GM19328 (cell line): ENCODE data around the gene ABHD17A.

Source experiments
- ATAC-seq: cut with Tn5 transposase; IDR thresholded peaks from one replicate; pipeline ENCODE4 v1.9.1; 2021; ENCODE audit warnings: mild to moderate bottlenecking, moderate library complexity; ENCODE audit not compliant: unreplicated experiment

The ABHD17A gene

GRCh38 chr19:1841209-1841924 lies 43.9 kb downstream of the ABHD17A start:
- ATAC-seq: no peak

GRCh38 chr19:1840541-1841115 lies 44.7 kb downstream of the ABHD17A start:
- ATAC-seq: no peak

DNA sequence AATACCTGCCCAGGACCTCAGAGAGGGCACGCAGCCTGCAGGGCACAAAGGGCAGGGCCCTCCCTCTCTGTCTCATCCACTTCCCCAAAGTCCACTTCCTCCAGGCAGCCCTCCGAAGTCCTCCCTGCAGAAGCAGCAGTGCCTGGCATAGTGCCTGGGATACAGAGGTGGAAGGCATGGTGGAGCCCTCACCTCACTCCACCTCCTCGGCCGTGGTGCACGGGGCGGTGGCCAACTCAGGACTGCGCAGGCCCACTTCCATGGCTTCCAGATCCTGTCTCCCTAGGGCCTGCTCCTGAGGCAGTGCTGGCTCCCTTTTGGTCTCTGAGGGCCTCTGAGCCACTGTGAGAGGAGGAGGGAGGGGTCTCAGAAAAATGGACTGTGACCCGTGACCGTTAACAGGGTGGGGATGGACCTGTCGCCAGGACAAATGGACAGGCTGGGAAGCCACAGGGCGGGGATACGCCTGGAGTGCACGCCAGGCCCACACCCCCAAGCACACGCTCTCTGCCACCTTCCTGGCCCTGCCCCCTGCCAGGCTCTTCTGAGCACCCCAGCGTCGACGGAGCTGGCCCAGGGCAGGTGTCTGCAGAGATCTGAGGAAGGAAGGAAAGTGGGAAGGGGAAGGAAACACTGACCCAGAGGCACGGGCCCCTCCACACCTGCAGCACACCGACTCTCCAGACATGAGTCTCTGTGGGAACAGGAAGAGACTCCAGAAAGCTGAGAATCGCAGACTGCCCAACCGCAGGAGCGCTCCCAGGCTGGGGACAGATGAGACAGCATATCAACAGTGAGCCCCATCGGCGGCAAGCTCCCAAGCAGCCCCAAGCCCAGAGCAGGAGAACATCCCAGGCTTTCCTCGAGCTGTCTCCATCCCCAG lies 45.4 kb downstream of the ABHD17A start:
- no peak for ATAC-seq

DNA sequence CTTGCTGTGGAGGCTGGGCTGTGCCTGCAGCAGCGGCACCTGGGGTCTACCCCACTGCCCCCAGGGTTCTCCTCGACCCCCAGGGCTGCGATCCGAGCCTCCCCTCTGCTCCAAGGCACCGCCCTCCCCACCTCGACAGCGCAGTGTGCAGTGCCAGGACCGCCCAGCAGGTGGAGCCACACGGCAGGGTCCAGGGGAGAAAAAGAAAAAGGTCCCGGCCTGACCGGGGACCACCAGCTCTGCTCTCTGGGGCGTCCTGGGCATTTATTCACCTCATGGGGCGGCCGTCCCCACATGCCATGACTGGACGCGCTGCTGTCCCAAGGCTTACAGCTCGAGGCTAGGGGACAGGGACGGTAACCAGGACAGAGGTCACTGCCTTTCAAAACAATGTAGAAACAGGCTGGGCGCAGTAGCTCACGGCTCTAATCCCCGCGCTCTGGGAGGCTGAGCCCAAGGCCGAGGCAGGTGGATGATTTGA lies 47.6 kb downstream of the ABHD17A start:
- ATAC-seq: no peak

DNA sequence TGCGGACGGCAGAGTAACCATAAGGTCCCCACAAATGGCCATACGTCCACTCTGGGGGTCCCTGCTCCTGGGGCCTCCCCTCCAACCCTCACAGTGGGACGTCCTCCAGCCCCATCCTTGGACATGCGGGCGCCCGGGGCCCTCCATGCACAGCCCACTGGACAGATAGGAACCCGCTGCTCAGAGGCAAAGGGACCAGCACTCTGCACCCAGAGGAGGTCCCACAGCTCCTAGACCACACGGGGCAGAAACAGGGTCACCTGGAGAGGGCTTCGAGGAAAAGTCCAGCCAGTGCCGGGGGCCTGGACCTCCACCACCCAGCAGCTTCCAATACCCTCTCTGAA lies 48.1 kb downstream of the ABHD17A start:
- no peak for ATAC-seq

DNA sequence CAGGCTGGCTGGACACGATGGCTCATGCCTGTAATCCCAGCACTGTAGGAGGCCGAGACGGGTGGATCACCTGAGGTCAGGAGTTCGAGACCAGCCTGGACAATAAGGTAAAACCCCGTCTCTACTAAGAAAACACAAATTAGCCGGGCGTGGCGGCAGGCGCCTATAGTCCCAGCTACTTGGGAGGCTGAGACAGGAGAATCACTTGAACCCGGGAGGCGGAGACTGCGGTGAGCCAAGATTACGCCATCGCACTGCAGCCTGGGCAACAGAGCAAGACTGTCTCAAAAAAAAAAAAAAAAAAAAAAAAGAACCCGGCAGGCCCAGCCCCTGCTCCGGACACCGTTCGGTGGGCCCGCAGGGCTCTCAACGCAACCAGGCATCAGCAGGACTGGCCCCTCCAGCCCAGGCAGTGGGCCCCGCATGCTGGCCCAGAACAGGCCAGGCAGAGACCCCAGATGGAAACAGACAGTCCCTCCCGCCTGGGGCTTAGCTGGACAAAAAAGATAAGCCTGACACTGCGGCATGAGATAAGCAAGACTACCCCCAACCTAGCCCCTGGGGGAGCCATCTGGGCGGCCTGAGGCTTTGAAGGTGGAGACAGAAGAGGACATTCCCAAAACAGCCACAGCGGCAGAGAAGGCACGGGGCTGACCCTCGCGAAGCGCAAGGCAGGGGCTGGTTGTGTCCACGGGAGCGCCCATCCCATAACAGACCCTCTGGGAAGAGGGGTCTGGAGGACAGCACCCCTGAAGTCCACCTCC lies 48.7 kb downstream of the ABHD17A start:
- ATAC-seq: no peak

DNA sequence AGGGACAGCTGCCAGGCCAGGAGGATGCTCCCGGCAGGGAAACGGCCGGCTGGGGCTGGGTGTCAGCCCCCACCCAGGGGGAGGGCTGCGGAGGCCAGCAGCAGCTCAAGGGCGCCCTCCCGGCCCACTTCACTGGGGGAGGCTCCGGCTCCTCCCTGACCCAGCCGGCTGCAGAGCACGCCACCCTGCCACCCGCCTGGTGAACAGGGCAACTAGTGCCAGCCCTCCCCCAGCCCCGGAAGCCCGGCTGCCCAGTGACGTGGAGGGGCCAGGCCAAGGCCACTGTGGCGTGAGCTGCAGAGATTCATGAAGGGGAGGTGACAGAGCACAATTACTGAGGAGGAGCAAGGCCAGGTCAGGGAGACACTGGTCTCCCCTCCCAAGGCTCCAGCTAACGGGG lies 51.8 kb downstream of the ABHD17A start:
- no peak for ATAC-seq

DNA sequence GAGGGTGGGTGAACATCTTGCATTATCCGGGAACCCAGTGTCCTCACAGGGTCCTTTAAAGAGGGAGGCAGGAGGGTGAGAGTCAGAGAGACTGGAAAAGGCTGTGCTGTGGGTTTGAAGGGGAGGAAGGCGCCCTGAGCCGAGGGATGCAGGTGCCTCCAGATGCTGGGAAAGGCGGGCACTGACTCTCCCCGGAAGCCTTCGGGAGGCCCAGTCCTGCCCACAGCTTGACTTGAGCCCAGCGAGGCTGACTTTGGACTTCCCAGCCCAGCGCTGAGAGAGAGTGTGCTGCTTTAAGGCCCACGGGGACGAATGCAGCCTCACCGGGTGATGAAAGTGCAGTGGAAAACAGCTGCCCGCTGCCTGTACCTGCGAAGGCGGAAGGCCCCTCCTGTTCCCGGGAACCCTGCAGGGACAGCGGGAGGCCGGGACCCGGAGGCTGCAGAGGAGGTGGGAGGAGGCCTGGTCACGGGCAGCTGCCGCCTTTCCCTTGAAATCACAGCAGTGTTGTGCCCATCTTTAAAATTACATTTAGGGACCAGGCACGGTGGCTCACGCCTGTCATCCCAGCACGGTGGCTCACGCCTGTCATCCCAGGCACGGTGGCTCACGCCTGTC lies 53.1 kb downstream of the ABHD17A start:
- no peak for ATAC-seq

- ATAC-seq: no peak
These were observed 54.3 kb downstream of the ABHD17A start for GRCh38 chr19:1830978-1831377.

DNA sequence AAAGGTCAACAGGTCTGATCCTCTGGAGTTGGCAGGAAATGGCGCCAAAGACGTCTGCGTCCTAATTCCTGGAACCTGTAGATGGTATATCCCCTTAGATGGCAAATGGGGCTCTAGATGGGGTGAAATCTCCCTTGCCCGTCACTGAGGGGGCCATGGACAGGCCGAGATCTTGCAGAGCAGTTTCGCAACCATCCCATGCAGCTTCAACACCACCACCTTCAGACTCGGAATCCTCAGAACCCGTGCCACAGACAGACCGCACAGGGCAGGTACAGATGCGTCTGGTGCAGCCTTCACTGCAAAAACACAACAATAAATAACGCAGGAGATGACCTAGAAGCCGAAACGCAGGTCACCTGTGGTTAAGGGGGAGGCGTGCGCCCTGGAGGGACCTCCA lies 54.7 kb downstream of the ABHD17A start:
- no peak for ATAC-seq

- ATAC-seq: no peak
These were observed 55.3 kb downstream of the ABHD17A start for GRCh38 chr19:1829958-1830357.

- no peak for ATAC-seq
These were observed 56.7 kb downstream of the ABHD17A start for GRCh38 chr19:1828279-1829238.

- no peak for ATAC-seq
These were observed 57.6 kb downstream of the ABHD17A start for GRCh38 chr19:1827566-1828278.
